GM23338 (cell line): ENCODE measurements around the gene ZNF516. TPM values are rescaled to one million over a fixed set of nuclear protein-coding genes. Genes with fewer than 3 reads are reported as not detected.

Experiments
- ATAC-seq: fragments of 200-7000 bp; cut with Tn5 transposase; 3 replicates; pipeline ENCODE4 v1.9.1; 2020
- DNase-seq: peaks from one replicate; pipeline ENCODE4 v3.0.0-alpha.2; 2015; ENCODE audit warnings: low spot score
- H2AFZ ChIP-seq: fragments of 200-600 bp; sonication (generic); 2 replicates; pipeline ENCODE4 v1.8.0; 2016; ENCODE audit warnings: antibody characterized with exemption, mild to moderate bottlenecking, moderate library complexity
- H3F3A ChIP-seq: fragments of 200-600 bp; sonication (generic); replicated peaks from 2 replicates; pipeline ENCODE4 v1.8.0; 2017; ENCODE audit warnings: antibody characterized with exemption, mixed run types, low read depth
- H3K27ac ChIP-seq: fragments of 200-600 bp; sonication (generic); 2 replicates; pipeline ENCODE4 v1.6.1; 2016; ENCODE audit warnings: low read depth
- H3K27me3 ChIP-seq: fragments of 200-600 bp; sonication (generic); 2 replicates; pipeline ENCODE4 v1.8.0; 2016; ENCODE audit warnings: mild to moderate bottlenecking, mixed run types, moderate library complexity; ENCODE audit not compliant: insufficient read depth
- H3K36me3 ChIP-seq: fragments of 200-600 bp; sonication (generic); 2 replicates; pipeline ENCODE4 v1.8.0; 2016; ENCODE audit warnings: mild to moderate bottlenecking; ENCODE audit not compliant: insufficient read depth
- H3K4me1 ChIP-seq: fragments of 200-600 bp; sonication (generic); 2 replicates; pipeline ENCODE4 v1.8.0; 2016; ENCODE audit warnings: mild to moderate bottlenecking, moderate library complexity; ENCODE audit not compliant: insufficient read depth
- H3K4me2 ChIP-seq: fragments of 200-600 bp; sonication (generic); 2 replicates; pipeline ENCODE4 v1.7.1; 2017; ENCODE audit warnings: mixed run types
- H3K4me3 ChIP-seq: fragments of 200-600 bp; sonication (generic); 2 replicates; pipeline ENCODE4 v1.6.1; 2016; ENCODE audit warnings: mixed run types
- H3K79me2 ChIP-seq: fragments of 200-600 bp; sonication (generic); replicated peaks from 2 replicates; pipeline ENCODE4 v1.8.0; 2017; ENCODE audit warnings: mild to moderate bottlenecking; ENCODE audit not compliant: insufficient read depth
- H3K9me2 ChIP-seq: fragments of 200-600 bp; sonication (generic); 2 replicates; pipeline ENCODE4 v1.8.0; 2017; ENCODE audit not compliant: insufficient read depth
- H4K20me1 ChIP-seq: fragments of 200-600 bp; sonication (generic); replicated peaks from 2 replicates; pipeline ENCODE4 v1.8.0; 2017; ENCODE audit warnings: mild to moderate bottlenecking; ENCODE audit not compliant: insufficient read depth
- H3K27ac Mint-ChIP-seq: 2 replicates; pipeline ENCODE4 v1.8.0; 2020; ENCODE audit warnings: inconsistent platforms, mild to moderate bottlenecking, moderate library complexity, mixed read lengths
- H3K27me3 Mint-ChIP-seq: 3 replicates; pipeline ENCODE4 v1.8.0; 2022; ENCODE audit warnings: low read depth, mild to moderate bottlenecking, moderate library complexity, mixed read lengths, inconsistent platforms; ENCODE audit not compliant: insufficient read depth, poor library complexity
- H3K36me3 Mint-ChIP-seq: 3 replicates; pipeline ENCODE4 v1.8.0; 2021; ENCODE audit warnings: low read depth, mild to moderate bottlenecking, inconsistent platforms, moderate library complexity, mixed read lengths
- H3K4me1 Mint-ChIP-seq: 3 replicates; pipeline ENCODE4 v1.8.0; 2020; ENCODE audit warnings: mild to moderate bottlenecking, inconsistent platforms, mixed read lengths
- H3K4me3 Mint-ChIP-seq: 3 replicates; pipeline ENCODE4 v1.8.0; 2021; ENCODE audit warnings: moderate library complexity, mild to moderate bottlenecking, inconsistent platforms, mixed read lengths
- H3K9me3 Mint-ChIP-seq: 3 replicates; pipeline ENCODE4 v1.8.0; 2020; ENCODE audit warnings: moderate library complexity, mild to moderate bottlenecking, inconsistent platforms, mixed read lengths
- NANOG ChIP-seq: IDR thresholded peaks from 2 replicates; pipeline ENCODE4 v1.6.1; 2016; ENCODE audit warnings: antibody characterized with exemption, borderline replicate concordance
- polyA plus RNA-seq: library from polyadenylated mRNA; unstranded; fragments of >200 nt; fragmentation: Nextera tagmentation; extraction: Ambion mirVana; gene quantifications from 2 replicates; pipeline ENCODE4 v1.2.1, GENCODE V29; 2016
- total RNA-seq: library from RNA; depleted of rRNA; stranded (reverse); fragments of >200 nt; shearing (Covaris generic); gene quantifications from 2 replicates; pipeline ENCODE4 v1.2.3, GENCODE V29; 2014
- TF ChIP-seq, protein P1 (sequence below), 2 experiments: fragments of 200-600 bp in 1 of 2; sonication (generic) in 1 of 2; conservative IDR thresholded peaks; 2 replicates each; pipeline versions ENCODE4 v1.5.1 to v1.6.1; 2016 to 2017; ENCODE audit warnings: antibody characterized with exemption in 2 of 2, low read depth in 2 of 2, mild to moderate bottlenecking in 2 of 2, moderate library complexity in 1 of 2
- TF ChIP-seq, protein P2 (sequence below): fragments of 250-450 bp; sonication (Bioruptor Pico); IDR thresholded peaks from 2 replicates; pipeline ENCODE4 v1.5.0; 2020; ENCODE audit warnings: mild to moderate bottlenecking, moderate library complexity

Gene ZNF516
- total and polyA plus RNA-seq, 2 experiments from 2014 or later = 11.9 to 24.2 TPM

DNA sequence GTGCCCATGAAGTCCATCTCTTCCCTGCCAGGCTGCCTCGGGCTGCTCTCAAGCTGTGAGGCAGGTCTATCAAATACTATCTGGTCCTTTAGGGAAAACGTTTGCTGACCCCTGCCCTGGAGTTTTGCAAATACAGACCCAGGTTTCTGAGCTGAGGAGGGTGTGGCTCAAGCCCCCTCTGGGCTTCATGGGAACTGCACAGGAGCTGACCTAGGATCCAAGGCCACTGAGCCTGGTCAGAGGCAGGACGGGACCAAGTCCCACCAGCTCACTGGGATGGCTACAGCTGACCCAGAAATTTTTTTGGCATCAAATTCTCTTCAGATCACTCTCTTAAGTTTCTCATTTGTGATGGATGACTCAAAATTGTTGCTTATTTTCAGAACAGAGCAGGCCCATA is 14.1 kb downstream of the ZNF516 start:
- DNase-seq (peak; percentile 60), ATAC-seq (peak; percentile 91)
- Histone ChIP-seq H3K36me3 (no peaks in the 10 kb centered on the region), H3K9me2 (no peaks in the 10 kb centered on the region), H3K79me2 (peaks cover 45% of the 10 kb centered on the region), H3K27me3 (no peaks in the 10 kb centered on the region), H2AFZ (no peak overlapping the region), H3K4me2 (no peak overlapping the region), H3F3A (no peaks in the 10 kb centered on the region), H3K27ac (no peak overlapping the region), H3K4me1 (peaks cover 19% of the 10 kb centered on the region), H4K20me1 (no peaks in the 10 kb centered on the region), H3K4me3 (no peak overlapping the region)
- TF ChIP-seq, protein P1, sequence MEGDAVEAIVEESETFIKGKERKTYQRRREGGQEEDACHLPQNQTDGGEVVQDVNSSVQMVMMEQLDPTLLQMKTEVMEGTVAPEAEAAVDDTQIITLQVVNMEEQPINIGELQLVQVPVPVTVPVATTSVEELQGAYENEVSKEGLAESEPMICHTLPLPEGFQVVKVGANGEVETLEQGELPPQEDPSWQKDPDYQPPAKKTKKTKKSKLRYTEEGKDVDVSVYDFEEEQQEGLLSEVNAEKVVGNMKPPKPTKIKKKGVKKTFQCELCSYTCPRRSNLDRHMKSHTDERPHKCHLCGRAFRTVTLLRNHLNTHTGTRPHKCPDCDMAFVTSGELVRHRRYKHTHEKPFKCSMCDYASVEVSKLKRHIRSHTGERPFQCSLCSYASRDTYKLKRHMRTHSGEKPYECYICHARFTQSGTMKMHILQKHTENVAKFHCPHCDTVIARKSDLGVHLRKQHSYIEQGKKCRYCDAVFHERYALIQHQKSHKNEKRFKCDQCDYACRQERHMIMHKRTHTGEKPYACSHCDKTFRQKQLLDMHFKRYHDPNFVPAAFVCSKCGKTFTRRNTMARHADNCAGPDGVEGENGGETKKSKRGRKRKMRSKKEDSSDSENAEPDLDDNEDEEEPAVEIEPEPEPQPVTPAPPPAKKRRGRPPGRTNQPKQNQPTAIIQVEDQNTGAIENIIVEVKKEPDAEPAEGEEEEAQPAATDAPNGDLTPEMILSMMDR (conservative IDR thresholded peaks at IDR 0.05; ENCODE audit: low read depth in 2 of 2) = peak; percentile 25 to 35; a peak in 2 of 4 replicates
- TF ChIP-seq, protein P2, sequence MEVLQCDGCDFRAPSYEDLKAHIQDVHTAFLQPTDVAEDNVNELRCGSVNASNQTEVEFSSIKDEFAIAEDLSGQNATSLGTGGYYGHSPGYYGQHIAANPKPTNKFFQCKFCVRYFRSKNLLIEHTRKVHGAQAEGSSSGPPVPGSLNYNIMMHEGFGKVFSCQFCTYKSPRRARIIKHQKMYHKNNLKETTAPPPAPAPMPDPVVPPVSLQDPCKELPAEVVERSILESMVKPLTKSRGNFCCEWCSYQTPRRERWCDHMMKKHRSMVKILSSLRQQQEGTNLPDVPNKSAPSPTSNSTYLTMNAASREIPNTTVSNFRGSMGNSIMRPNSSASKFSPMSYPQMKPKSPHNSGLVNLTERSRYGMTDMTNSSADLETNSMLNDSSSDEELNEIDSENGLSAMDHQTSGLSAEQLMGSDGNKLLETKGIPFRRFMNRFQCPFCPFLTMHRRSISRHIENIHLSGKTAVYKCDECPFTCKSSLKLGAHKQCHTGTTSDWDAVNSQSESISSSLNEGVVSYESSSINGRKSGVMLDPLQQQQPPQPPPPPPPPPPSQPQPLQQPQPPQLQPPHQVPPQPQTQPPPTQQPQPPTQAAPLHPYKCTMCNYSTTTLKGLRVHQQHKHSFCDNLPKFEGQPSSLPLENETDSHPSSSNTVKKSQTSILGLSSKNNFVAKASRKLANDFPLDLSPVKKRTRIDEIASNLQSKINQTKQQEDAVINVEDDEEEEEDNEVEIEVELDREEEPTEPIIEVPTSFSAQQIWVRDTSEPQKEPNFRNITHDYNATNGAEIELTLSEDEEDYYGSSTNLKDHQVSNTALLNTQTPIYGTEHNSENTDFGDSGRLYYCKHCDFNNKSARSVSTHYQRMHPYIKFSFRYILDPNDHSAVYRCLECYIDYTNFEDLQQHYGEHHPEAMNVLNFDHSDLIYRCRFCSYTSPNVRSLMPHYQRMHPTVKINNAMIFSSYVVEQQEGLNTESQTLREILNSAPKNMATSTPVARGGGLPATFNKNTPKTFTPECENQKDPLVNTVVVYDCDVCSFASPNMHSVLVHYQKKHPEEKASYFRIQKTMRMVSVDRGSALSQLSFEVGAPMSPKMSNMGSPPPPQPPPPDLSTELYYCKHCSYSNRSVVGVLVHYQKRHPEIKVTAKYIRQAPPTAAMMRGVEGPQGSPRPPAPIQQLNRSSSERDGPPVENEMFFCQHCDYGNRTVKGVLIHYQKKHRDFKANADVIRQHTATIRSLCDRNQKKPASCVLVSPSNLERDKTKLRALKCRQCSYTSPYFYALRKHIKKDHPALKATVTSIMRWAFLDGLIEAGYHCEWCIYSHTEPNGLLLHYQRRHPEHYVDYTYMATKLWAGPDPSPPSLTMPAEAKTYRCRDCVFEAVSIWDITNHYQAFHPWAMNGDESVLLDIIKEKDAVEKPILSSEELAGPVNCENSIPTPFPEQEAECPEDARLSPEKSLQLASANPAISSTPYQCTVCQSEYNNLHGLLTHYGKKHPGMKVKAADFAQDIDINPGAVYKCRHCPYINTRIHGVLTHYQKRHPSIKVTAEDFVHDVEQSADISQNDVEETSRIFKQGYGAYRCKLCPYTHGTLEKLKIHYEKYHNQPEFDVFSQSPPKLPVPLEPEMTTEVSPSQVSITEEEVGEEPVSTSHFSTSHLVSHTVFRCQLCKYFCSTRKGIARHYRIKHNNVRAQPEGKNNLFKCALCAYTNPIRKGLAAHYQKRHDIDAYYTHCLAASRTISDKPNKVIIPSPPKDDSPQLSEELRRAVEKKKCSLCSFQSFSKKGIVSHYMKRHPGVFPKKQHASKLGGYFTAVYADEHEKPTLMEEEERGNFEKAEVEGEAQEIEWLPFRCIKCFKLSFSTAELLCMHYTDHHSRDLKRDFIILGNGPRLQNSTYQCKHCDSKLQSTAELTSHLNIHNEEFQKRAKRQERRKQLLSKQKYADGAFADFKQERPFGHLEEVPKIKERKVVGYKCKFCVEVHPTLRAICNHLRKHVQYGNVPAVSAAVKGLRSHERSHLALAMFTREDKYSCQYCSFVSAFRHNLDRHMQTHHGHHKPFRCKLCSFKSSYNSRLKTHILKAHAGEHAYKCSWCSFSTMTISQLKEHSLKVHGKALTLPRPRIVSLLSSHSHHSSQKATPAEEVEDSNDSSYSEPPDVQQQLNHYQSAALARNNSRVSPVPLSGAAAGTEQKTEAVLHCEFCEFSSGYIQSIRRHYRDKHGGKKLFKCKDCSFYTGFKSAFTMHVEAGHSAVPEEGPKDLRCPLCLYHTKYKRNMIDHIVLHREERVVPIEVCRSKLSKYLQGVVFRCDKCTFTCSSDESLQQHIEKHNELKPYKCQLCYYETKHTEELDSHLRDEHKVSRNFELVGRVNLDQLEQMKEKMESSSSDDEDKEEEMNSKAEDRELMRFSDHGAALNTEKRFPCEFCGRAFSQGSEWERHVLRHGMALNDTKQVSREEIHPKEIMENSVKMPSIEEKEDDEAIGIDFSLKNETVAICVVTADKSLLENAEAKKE = no peak
- no peak for TF ChIP-seq NANOG
- no peaks in the 10 kb centered on the region for H3K9me3 Mint-ChIP-seq
- H3K4me3 Mint-ChIP-seq = no peak overlapping the region
- H3K4me1 Mint-ChIP-seq = peaks cover 60% of the 10 kb centered on the region
- H3K27ac Mint-ChIP-seq = no peak overlapping the region
- no peaks in the 10 kb centered on the region for H3K36me3 Mint-ChIP-seq
- H3K27me3 Mint-ChIP-seq = peaks cover 8% of the 10 kb centered on the region
